ENCODE data around the gene WNT7B.

WNT7B gene

DNA sequence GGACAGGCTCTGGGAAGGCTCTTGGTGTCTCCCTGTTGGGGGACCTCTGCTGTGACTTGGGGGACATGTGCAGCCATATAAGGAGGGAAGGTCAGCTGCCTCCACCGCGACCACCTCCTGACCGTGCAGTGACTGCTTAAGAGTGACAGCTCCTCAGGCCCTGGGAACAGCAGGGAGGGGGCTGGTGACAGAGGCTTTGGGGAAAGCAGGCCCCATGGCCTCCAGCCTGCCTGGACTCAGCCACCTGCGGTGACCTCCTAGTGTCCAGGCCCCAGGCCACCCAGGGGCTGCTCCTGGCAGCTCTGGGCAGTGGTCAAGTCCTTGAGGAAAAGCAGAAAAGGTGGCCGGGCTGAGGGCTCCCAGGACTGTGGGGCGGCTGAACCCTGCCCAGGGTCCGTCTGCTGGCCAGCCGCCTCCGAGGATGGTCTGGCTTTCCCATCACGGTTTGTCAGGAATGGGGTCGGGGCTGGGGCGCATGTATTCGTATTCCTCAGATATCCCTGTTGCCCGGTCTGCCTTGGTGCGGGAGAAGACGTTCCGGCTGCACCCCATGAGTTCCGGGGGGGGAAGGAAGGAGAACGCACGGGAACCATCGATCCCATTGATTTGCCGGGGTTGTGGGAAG, 96.8 kb downstream of the WNT7B start:
- Histone ChIP-seq H2BK15ac (replicated peaks; ENCODE audit: low read depth) (no peak overlapping the region), H4K5ac (ENCODE audit: low read length) (no peak overlapping the region), H2BK120ac (ENCODE audit: low read depth, low read length) (no peak overlapping the region), H4K8ac (ENCODE audit: low read depth, low read length) (no peak overlapping the region), H3K27me3 (ENCODE audit: insufficient read depth, low read length, poor library complexity) (peaks cover 20% of the 10 kb centered on the region), H3K27ac (ENCODE audit: low read depth, low read length) (no peak overlapping the region), H3K18ac (ENCODE audit: low read length) (no peak overlapping the region), H3K36me3 (ENCODE audit: control insufficient read depth, insufficient read depth, low read length) (no peaks in the 10 kb centered on the region), H3K4me2 (ENCODE audit: low read length) (no peak overlapping the region), H3K9ac (ENCODE audit: low read length) (no peak overlapping the region), H3K79me1 (ENCODE audit: low read length) (no peaks in the 10 kb centered on the region), H3K56ac (ENCODE audit: low read length) (no peak overlapping the region), H3K4ac (ENCODE audit: low read depth, low read length) (no peak overlapping the region), H2BK5ac (ENCODE audit: low read length) (no peak overlapping the region), H3K79me2 (ENCODE audit: control insufficient read depth, insufficient read depth, low read length) (no peaks in the 10 kb centered on the region), H3K4me1 (ENCODE audit: control insufficient read depth, low read depth, low read length) (peaks cover 2% of the 10 kb centered on the region), H3K23ac (ENCODE audit: low read length) (no peak overlapping the region), H2AK5ac (ENCODE audit: low read length) (no peak overlapping the region), H3K4me3 (ENCODE audit: low read length) (no peak overlapping the region)
- no peak for DNase-seq
- no CpG with 5 or more reads among the region's 22 CpGs for WGBS (ENCODE audit: extremely low coverage, insufficient coverage, low lambda C conversion rate)

DNA sequence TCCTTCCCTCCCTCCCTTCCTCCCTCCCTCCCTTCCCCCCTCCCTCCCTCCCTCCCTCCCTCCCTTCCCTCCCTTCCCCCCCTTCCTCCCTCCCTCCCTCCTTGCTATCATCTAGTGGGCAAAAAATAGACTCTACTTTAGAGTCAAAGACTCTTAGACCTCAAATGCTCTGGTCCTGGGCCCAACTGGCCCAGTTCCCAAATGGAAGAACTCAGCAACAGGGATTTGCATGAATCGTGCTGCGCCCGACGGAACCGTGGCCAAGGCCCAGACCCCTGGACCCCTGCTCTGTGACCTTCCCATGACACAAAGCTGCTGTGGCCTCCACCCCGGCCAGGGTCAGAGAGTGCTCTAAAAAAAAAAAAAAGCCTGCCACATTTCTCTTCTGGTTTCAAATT, 97.4 kb downstream of the WNT7B start:
- no peak overlapping the region for H4K5ac ChIP-seq (ENCODE audit: low read length)
- no peak overlapping the region for H2AK5ac ChIP-seq (ENCODE audit: low read length)
- H2BK15ac ChIP-seq (replicated peaks; ENCODE audit: low read depth), result no peak overlapping the region
- H3K27ac ChIP-seq (ENCODE audit: low read depth, low read length), result no peak overlapping the region
- H3K36me3 ChIP-seq (ENCODE audit: control insufficient read depth, insufficient read depth, low read length), result no peaks in the 10 kb centered on the region
- no peak overlapping the region for H3K4ac ChIP-seq (ENCODE audit: low read depth, low read length)
- peaks cover 20% of the 10 kb centered on the region for H3K27me3 ChIP-seq (ENCODE audit: insufficient read depth, low read length, poor library complexity)
- H3K18ac ChIP-seq (ENCODE audit: low read length), result no peak overlapping the region
- WGBS (ENCODE audit: extremely low coverage, insufficient coverage, low lambda C conversion rate), result no CpG with 5 or more reads among the region's 6 CpGs
- H3K79me1 ChIP-seq (ENCODE audit: low read length), result no peaks in the 10 kb centered on the region
- no peak overlapping the region for H4K8ac ChIP-seq (ENCODE audit: low read depth, low read length)
- H3K9ac ChIP-seq (ENCODE audit: low read length), result no peak overlapping the region
- H3K79me2 ChIP-seq (ENCODE audit: control insufficient read depth, insufficient read depth, low read length), result no peaks in the 10 kb centered on the region
- no peak overlapping the region for H3K56ac ChIP-seq (ENCODE audit: low read length)
- H2BK120ac ChIP-seq (ENCODE audit: low read depth, low read length), result no peak overlapping the region
- no peak overlapping the region for H3K4me2 ChIP-seq (ENCODE audit: low read length)
- DNase-seq, result no peak
- peaks cover 2% of the 10 kb centered on the region for H3K4me1 ChIP-seq (ENCODE audit: control insufficient read depth, low read depth, low read length)
- no peak overlapping the region for H3K23ac ChIP-seq (ENCODE audit: low read length)
- H3K4me3 ChIP-seq (ENCODE audit: low read length), result no peak overlapping the region
- no peak overlapping the region for H2BK5ac ChIP-seq (ENCODE audit: low read length)

DNA sequence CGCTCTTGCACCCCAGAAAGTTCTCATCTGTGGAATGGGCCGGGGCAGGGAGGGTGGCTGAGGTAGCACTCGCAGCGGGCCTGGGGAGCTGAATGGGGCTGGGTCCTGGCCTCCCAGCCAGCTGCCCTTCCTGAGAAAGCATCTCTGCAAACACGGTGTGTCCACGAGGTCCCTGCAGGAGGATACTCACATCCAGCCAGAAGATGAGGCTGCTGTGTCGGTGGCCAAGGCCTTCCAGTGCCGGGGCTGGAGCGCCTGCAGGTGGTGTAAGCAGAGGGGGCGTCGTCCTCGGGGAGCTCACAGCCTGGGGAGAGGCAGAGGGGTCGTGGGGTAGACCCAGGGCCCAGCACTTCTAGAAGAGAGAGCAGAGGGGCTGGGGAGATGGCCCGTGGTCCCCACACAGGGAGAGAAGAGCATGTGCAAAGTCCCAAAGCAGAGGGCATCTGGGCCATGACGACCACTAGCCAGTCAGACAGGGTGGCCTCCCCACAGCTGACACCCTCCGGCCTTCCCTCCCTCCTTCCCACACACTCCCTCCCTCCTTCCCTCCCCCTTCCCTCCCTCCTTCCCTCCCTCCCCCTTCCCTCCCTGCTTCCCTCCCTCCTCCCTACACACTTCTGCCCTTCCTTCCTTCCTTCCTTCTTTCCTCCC, 97.9 kb downstream of the WNT7B start:
- Histone ChIP-seq H3K4me3 (ENCODE audit: low read length) (no peak overlapping the region), H3K4ac (ENCODE audit: low read depth, low read length) (no peak overlapping the region), H3K27me3 (ENCODE audit: insufficient read depth, low read length, poor library complexity) (peaks cover 20% of the 10 kb centered on the region), H3K9ac (ENCODE audit: low read length) (no peak overlapping the region), H3K36me3 (ENCODE audit: control insufficient read depth, insufficient read depth, low read length) (no peaks in the 10 kb centered on the region), H2AK5ac (ENCODE audit: low read length) (no peak overlapping the region), H3K4me1 (ENCODE audit: control insufficient read depth, low read depth, low read length) (peaks cover 2% of the 10 kb centered on the region), H2BK120ac (ENCODE audit: low read depth, low read length) (no peak overlapping the region), H3K18ac (ENCODE audit: low read length) (no peak overlapping the region), H2BK5ac (ENCODE audit: low read length) (no peak overlapping the region), H3K4me2 (ENCODE audit: low read length) (no peak overlapping the region), H2BK15ac (replicated peaks; ENCODE audit: low read depth) (no peak overlapping the region), H3K79me1 (ENCODE audit: low read length) (no peaks in the 10 kb centered on the region), H3K27ac (ENCODE audit: low read depth, low read length) (no peak overlapping the region), H4K8ac (ENCODE audit: low read depth, low read length) (no peak overlapping the region), H3K56ac (ENCODE audit: low read length) (no peak overlapping the region), H3K23ac (ENCODE audit: low read length) (no peak overlapping the region), H3K79me2 (ENCODE audit: control insufficient read depth, insufficient read depth, low read length) (no peaks in the 10 kb centered on the region), H4K5ac (ENCODE audit: low read length) (no peak overlapping the region)
- DNase-seq, result no peak
- no CpG with 5 or more reads among the region's 16 CpGs for WGBS (ENCODE audit: extremely low coverage, insufficient coverage, low lambda C conversion rate)

DNA sequence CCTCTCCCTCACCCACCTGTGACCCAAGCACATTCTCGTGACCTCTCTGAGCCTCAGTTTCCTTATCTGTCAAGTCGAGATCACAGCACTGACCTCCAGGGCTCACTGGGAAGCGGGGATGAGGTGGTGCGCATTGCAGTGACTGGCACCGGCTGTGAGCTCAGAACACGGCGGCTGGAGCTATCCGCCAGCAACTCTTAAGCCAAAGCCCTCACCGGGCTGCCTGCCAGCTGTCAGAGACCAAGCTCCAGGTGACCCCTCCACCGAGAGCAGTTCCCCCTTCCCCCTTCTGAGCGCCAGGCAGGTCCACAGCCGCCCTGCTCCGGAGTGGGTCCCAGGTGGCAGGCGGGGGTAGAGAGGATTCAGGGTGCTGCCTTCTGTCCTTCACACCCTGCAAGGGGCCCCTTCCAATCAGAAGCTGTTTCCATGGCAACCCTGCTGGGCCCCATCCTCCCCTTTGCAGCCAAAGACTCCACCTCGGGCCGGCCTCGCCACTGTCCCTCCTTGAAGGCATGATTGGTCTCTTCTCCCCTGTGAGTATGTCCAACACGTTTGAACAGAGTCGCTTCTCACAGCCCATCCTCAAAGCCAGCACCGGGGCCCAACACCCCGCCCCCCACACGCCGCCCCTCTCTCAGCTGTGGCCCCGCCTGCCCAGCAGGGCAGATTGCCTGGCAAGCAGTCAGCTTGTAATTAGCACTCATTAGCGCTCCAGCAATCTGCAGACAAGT, 98.7 kb downstream of the WNT7B start:
- no peak overlapping the region for H3K56ac ChIP-seq (ENCODE audit: low read length)
- no peak overlapping the region for H2BK15ac ChIP-seq (replicated peaks; ENCODE audit: low read depth)
- H4K8ac ChIP-seq (ENCODE audit: low read depth, low read length), result no peak overlapping the region
- H3K4me1 ChIP-seq (ENCODE audit: control insufficient read depth, low read depth, low read length), result peaks cover 2% of the 10 kb centered on the region
- H3K9ac ChIP-seq (ENCODE audit: low read length), result no peak overlapping the region
- no peak overlapping the region for H3K4me3 ChIP-seq (ENCODE audit: low read length)
- no peak overlapping the region for H3K4me2 ChIP-seq (ENCODE audit: low read length)
- H3K18ac ChIP-seq (ENCODE audit: low read length), result no peak overlapping the region
- no peaks in the 10 kb centered on the region for H3K36me3 ChIP-seq (ENCODE audit: control insufficient read depth, insufficient read depth, low read length)
- no peak overlapping the region for H2BK120ac ChIP-seq (ENCODE audit: low read depth, low read length)
- no peak overlapping the region for H3K27ac ChIP-seq (ENCODE audit: low read depth, low read length)
- no peaks in the 10 kb centered on the region for H3K79me1 ChIP-seq (ENCODE audit: low read length)
- peaks cover 20% of the 10 kb centered on the region for H3K27me3 ChIP-seq (ENCODE audit: insufficient read depth, low read length, poor library complexity)
- H3K4ac ChIP-seq (ENCODE audit: low read depth, low read length), result no peak overlapping the region
- H2BK5ac ChIP-seq (ENCODE audit: low read length), result no peak overlapping the region
- no peak overlapping the region for H3K23ac ChIP-seq (ENCODE audit: low read length)
- no CpG with 5 or more reads among the region's 25 CpGs for WGBS (ENCODE audit: extremely low coverage, insufficient coverage, low lambda C conversion rate)
- H3K79me2 ChIP-seq (ENCODE audit: control insufficient read depth, insufficient read depth, low read length), result no peaks in the 10 kb centered on the region
- no peak overlapping the region for H4K5ac ChIP-seq (ENCODE audit: low read length)
- H2AK5ac ChIP-seq (ENCODE audit: low read length), result no peak overlapping the region
- DNase-seq, result peak; percentile 38

DNA sequence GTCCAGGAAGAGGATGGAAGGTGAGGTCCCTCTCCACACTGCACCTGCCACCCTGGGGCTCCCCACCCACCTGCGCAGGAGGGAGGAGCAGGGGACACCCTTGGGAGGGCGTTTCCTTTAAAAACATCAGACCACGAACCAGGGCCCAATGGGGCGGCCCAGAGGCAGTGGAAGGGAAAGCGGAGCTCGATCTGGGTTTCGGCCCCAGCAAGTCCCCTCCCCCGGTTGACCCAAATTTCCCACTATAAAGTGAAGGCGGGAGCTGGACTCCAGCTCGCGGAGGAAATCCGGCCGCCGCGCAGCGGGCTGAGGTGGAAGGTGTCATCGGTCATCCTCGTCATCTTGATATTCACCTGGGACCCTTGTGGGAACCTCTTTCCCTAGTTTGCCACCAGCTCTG, 99.3 kb downstream of the WNT7B start:
- no peak overlapping the region for H3K4me2 ChIP-seq (ENCODE audit: low read length)
- no peak overlapping the region for H2BK5ac ChIP-seq (ENCODE audit: low read length)
- no peak for DNase-seq

More for the DNA sequence above, 99.3 kb downstream of the WNT7B start:
- peaks cover 20% of the 10 kb centered on the region for H3K27me3 ChIP-seq (ENCODE audit: insufficient read depth, low read length, poor library complexity)
- no peak overlapping the region for H4K5ac ChIP-seq (ENCODE audit: low read length)
- no peak overlapping the region for H3K56ac ChIP-seq (ENCODE audit: low read length)
- no peaks in the 10 kb centered on the region for H3K79me2 ChIP-seq (ENCODE audit: control insufficient read depth, insufficient read depth, low read length)
- H3K4me3 ChIP-seq (ENCODE audit: low read length), result no peak overlapping the region
- no peaks in the 10 kb centered on the region for H3K79me1 ChIP-seq (ENCODE audit: low read length)
- no peak overlapping the region for H4K8ac ChIP-seq (ENCODE audit: low read depth, low read length)
- H3K18ac ChIP-seq (ENCODE audit: low read length), result no peak overlapping the region
- peaks cover 2% of the 10 kb centered on the region for H3K4me1 ChIP-seq (ENCODE audit: control insufficient read depth, low read depth, low read length)
- no peak overlapping the region for H3K9ac ChIP-seq (ENCODE audit: low read length)
- H3K4ac ChIP-seq (ENCODE audit: low read depth, low read length), result no peak overlapping the region
- H3K27ac ChIP-seq (ENCODE audit: low read depth, low read length), result no peak overlapping the region
- no peak overlapping the region for H3K23ac ChIP-seq (ENCODE audit: low read length)
- no peak overlapping the region for H2BK15ac ChIP-seq (replicated peaks; ENCODE audit: low read depth)
- no peak overlapping the region for H2BK120ac ChIP-seq (ENCODE audit: low read depth, low read length)
- no peaks in the 10 kb centered on the region for H3K36me3 ChIP-seq (ENCODE audit: control insufficient read depth, insufficient read depth, low read length)
- no CpG with 5 or more reads among the region's 18 CpGs for WGBS (ENCODE audit: extremely low coverage, insufficient coverage, low lambda C conversion rate)
- no peak overlapping the region for H2AK5ac ChIP-seq (ENCODE audit: low read length)
